ENCODE measurements around the gene B4GALNT3. TPM values are rescaled to one million over a fixed set of nuclear protein-coding genes. Genes with fewer than 3 reads are reported as not detected.

Gene B4GALNT3
- total RNA-seq, 1 experiment from 2014 or later, result 23.3 TPM

GRCh38 chr12:568486-568885 is 108.7 kb downstream of the B4GALNT3 start:
- no peak overlapping the region for H3K27ac Mint-ChIP-seq
- no peaks in the 10 kb centered on the region; a peak in 1 of 5 replicates for H3K9me3 Mint-ChIP-seq
- Histone ChIP-seq H3K23me2 (ENCODE audit: insufficient read length, low read depth, low read length, poor library complexity, severe bottlenecking) (peaks cover 11% of the 10 kb centered on the region), H3K79me1 (ENCODE audit: insufficient read depth, low read depth, low read length, poor library complexity, severe bottlenecking) (no peaks in the 10 kb centered on the region), H2BK120ac (ENCODE audit: low read depth, low read length, poor library complexity, severe bottlenecking) (no peak overlapping the region), H2BK5ac (ENCODE audit: insufficient read length, low read length) (no peak overlapping the region), H2AK5ac (ENCODE audit: insufficient read length, low read length) (no peak overlapping the region), H3K4me2 (ENCODE audit: insufficient read depth, insufficient read length, low read length) (no peak overlapping the region), H3T11ph (ENCODE audit: low read length) (no peak overlapping the region), H3K14ac (ENCODE audit: insufficient read depth, low read length) (no peak overlapping the region), H3K79me2 (ENCODE audit: insufficient read depth, low read length) (no peaks in the 10 kb centered on the region), H3K4ac (ENCODE audit: low read depth, low read length) (no peak overlapping the region), H3K9me3 (ENCODE audit: control insufficient read depth, low read depth, low read length) (no peaks in the 10 kb centered on the region), H2BK15ac (ENCODE audit: low read depth, low read length) (no peak overlapping the region), H2AFZ (ENCODE audit: low read length) (no peak overlapping the region), H3K18ac (ENCODE audit: insufficient read length, low read depth, low read length) (no peak overlapping the region), H4K20me1 (ENCODE audit: control insufficient read depth, insufficient read depth, insufficient read length) (no peaks in the 10 kb centered on the region), H3K27ac (ENCODE audit: insufficient read length, low read depth, low read length) (no peak overlapping the region), H3K9ac (ENCODE audit: extremely low read depth, insufficient read length, low read length) (no peak overlapping the region), H3K4me1 (ENCODE audit: insufficient read depth, low read length) (no peaks in the 10 kb centered on the region; the same call in 1 of the 2 replicates), H3K27me3 (ENCODE audit: insufficient read depth, low read length) (no peaks in the 10 kb centered on the region), H2BK12ac (ENCODE audit: insufficient read length, low read depth, low read length) (no peak overlapping the region), H2BK20ac (ENCODE audit: low read depth, low read length, poor library complexity, severe bottlenecking) (no peak overlapping the region), H4K8ac (replicated peaks; ENCODE audit: insufficient read length, low read depth, low read length) (no peak overlapping the region), H3K23ac (ENCODE audit: insufficient read length, low read depth, low read length) (no peak overlapping the region), H3K56ac (ENCODE audit: insufficient read length, low read depth, low read length) (no peak overlapping the region), H4K91ac (ENCODE audit: insufficient read length, low read depth, low read length) (no peak overlapping the region), H4K5ac (ENCODE audit: insufficient read length, low read depth, low read length) (no peak overlapping the region)
- no peak for DNase-seq
- H3K36me3 Mint-ChIP-seq (ENCODE audit: insufficient read depth in 1 of 3, low read depth in 3 of 3), result no peaks in the 10 kb centered on the region; a peak in 3 of 7 replicates
- H3K27me3 Mint-ChIP-seq (ENCODE audit: low read depth), result peaks cover 11% of the 10 kb centered on the region
- TF ChIP-seq, protein P1, sequence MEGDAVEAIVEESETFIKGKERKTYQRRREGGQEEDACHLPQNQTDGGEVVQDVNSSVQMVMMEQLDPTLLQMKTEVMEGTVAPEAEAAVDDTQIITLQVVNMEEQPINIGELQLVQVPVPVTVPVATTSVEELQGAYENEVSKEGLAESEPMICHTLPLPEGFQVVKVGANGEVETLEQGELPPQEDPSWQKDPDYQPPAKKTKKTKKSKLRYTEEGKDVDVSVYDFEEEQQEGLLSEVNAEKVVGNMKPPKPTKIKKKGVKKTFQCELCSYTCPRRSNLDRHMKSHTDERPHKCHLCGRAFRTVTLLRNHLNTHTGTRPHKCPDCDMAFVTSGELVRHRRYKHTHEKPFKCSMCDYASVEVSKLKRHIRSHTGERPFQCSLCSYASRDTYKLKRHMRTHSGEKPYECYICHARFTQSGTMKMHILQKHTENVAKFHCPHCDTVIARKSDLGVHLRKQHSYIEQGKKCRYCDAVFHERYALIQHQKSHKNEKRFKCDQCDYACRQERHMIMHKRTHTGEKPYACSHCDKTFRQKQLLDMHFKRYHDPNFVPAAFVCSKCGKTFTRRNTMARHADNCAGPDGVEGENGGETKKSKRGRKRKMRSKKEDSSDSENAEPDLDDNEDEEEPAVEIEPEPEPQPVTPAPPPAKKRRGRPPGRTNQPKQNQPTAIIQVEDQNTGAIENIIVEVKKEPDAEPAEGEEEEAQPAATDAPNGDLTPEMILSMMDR (conservative IDR thresholded peaks at IDR 0.05), result no peak
- peaks cover 18 to 19% of the 10 kb centered on the region in 2 experiments for H3K4me1 Mint-ChIP-seq
- H3K4me3 Mint-ChIP-seq, result no peak overlapping the region
- WGBS (ENCODE audit: extremely low coverage, insufficient read length, low lambda C conversion rate), result no CpG with 5 or more reads among the region's 6 CpGs

Measured in H9 (cell line).